ENCODE data around the gene CRELD1.

DNA sequence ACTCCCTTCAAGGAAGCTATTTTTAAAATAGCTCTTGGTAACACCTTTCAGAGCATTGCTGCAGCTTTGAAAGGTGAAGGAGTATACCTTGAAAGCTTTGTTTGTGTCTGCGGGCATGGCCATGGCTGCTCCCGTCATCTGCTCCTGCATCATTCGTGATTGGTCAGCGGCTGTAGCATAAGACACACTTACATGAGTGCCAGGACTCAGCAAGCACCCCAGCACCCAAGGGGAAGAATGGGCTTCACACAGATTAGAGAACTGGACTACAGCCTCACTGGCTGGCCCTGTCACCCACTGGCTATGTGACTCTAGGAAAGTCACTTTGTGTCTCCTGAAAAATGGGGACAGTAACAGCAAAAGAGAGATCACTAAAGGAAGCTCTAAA, 36.0 kb downstream of the CRELD1 start:
- TF ChIP-seq, protein P1, sequence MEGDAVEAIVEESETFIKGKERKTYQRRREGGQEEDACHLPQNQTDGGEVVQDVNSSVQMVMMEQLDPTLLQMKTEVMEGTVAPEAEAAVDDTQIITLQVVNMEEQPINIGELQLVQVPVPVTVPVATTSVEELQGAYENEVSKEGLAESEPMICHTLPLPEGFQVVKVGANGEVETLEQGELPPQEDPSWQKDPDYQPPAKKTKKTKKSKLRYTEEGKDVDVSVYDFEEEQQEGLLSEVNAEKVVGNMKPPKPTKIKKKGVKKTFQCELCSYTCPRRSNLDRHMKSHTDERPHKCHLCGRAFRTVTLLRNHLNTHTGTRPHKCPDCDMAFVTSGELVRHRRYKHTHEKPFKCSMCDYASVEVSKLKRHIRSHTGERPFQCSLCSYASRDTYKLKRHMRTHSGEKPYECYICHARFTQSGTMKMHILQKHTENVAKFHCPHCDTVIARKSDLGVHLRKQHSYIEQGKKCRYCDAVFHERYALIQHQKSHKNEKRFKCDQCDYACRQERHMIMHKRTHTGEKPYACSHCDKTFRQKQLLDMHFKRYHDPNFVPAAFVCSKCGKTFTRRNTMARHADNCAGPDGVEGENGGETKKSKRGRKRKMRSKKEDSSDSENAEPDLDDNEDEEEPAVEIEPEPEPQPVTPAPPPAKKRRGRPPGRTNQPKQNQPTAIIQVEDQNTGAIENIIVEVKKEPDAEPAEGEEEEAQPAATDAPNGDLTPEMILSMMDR (IDR thresholded peaks at IDR 0.05 in 8 of 11, conservative IDR thresholded peaks at IDR 0.05 in 3 of 11): no peak
- TF ChIP-seq POLR2A (IDR thresholded peaks at IDR 0.05): no peak
